Urinary bladder (tissue), 4 donors: ENCODE results near the gene HOXC13. TPM values are rescaled to one million over a fixed set of nuclear protein-coding genes. Genes with fewer than 3 reads are reported as not detected.
A peak's percentile ranks its signal among the peaks of the same experiment; 100 is the strongest.

Experiments used
- DNase-seq: peaks from one replicate; pipeline ENCODE4 v3.0.0-alpha.2; 2015; ENCODE audit errors: extremely low spot score
- H3K27ac ChIP-seq: one replicate; pipeline ENCODE4 v1.5.1; 2013; ENCODE audit warnings: low read depth, mild to moderate bottlenecking, moderate library complexity
- H3K36me3 ChIP-seq: one replicate; pipeline ENCODE4 v1.6.1; 2013; ENCODE audit warnings: mild to moderate bottlenecking, moderate library complexity; ENCODE audit not compliant: insufficient read depth
- H3K4me1 ChIP-seq: one replicate; pipeline ENCODE4 v1.6.1; 2013; ENCODE audit warnings: mild to moderate bottlenecking, moderate library complexity; ENCODE audit not compliant: insufficient read depth
- H3K4me3 ChIP-seq: one replicate; pipeline ENCODE4 v1.5.1; 2013; ENCODE audit warnings: low read depth, low read length
- WGBS: extraction: QIAGEN DNeasy Blood & Tissue Kit; methylation state at CpG from one replicate; pipeline ENCODE4 v1.1.7; 2013; 5-methylcytosine and 5-hydroxymethylcytosine counted together
- polyA plus RNA-seq: library from polyadenylated mRNA; stranded (reverse); fragments of 200-250 nt; gene quantifications from one replicate; pipeline ENCODE4 v1.2.3, GENCODE V29; 2013
- total RNA-seq: library from RNA; depleted of rRNA; stranded (reverse); fragments of >200 nt; gene quantifications from one replicate; pipeline ENCODE4 v1.2.3, GENCODE V29; 2014
- donor health status: healthy with polysubstance abuse.
- donor health status: healthy.

Gene HOXC13
- total and polyA plus RNA-seq, 2 donors: 0.19 TPM; not detected in 1

- no peaks in the 10 kb centered on the region for H3K4me1 ChIP-seq
- H3K4me3 ChIP-seq: no peak overlapping the region
- 55% methylated on average over 17 of the region's 17 CpGs for WGBS
- DNase-seq: no peak
- no peaks in the 10 kb centered on the region for H3K36me3 ChIP-seq
- no peak overlapping the region for H3K27ac ChIP-seq
These were observed 44.9 kb downstream of the HOXC13 start for GRCh38 chr12:53983568-53983949.

DNA sequence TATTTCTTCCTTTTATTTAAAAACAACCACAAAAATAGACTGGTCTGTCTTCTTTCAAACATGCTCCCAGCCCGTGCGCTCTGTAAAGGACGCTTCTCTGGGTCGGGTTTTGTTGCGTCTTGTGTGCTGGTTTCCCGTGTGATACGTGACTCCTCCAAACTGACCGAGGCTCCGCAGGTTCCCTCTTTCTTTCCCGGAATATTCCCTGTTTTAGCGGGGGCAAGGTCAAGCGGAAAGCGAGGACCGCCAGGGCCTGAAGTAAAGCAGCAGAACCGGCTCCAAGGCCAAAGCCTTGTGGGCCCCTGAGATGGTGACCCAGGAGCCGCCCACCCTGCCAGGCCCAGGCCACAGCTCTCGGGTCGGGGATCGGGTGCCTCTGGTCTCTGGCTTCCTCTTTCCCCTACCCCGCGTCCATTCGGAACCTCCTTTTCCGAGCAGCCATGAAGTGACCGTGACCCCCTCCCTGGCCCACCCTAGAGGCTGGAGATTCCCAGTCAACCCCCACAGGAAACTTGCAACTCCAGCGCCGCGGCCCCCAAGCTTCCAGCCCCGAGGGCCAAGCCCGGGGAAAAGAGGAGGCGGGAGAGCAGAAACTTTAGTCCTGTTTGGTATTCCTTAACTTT, 45.4 kb downstream of the HOXC13 start:
- no peak overlapping the region for H3K4me3 ChIP-seq
- 48% methylated on average over 30 of the region's 30 CpGs for WGBS

GRCh38 chr12:53984901-53985691, 46.5 kb downstream of the HOXC13 start, which contains the start of gene HOXC10:
TSS of gene HOXC10 (plus strand) at chr12:53985146. CDS start at chr12:53985260, 114 bp downstream.
- peak within 1 kb of the TSS; percentile 22 for H3K4me3 ChIP-seq
- 3% methylated on average over 55 of the region's 55 CpGs for whole genome bisulfite sequencing
- DNase-seq: peak; percentile 87
- no peak within 1 kb of the TSS for H3K27ac ChIP-seq
- H3K36me3 ChIP-seq: no peaks in the 10 kb centered on the region
- no peaks in the 10 kb centered on the region for H3K4me1 ChIP-seq

More for the DNA sequence above, 45.4 kb downstream of the HOXC13 start:
- H3K4me1 ChIP-seq: no peaks in the 10 kb centered on the region
- H3K36me3 ChIP-seq: no peaks in the 10 kb centered on the region
- no peak for DNase-seq
- H3K27ac ChIP-seq: no peak overlapping the region

DNA sequence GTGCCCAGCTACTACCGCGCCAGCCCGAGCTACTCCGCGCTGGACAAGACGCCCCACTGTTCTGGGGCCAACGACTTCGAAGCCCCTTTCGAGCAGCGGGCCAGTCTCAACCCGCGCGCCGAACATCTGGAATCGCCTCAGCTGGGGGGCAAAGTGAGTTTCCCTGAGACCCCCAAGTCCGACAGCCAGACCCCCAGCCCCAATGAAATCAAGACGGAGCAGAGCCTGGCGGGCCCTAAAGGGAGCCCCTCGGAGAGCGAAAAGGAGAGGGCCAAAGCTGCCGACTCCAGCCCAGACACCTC, 47.0 kb downstream of the HOXC13 start:
- 6% methylated on average over 21 of the region's 21 CpGs for WGBS
- no peak for DNase-seq
- H3K27ac ChIP-seq: no peak overlapping the region
- no peaks in the 10 kb centered on the region for H3K4me1 ChIP-seq
- no peaks in the 10 kb centered on the region for H3K36me3 ChIP-seq
- H3K4me3 ChIP-seq: peak overlapping the region; percentile 22

- no peak for DNase-seq
- H3K36me3 ChIP-seq: no peaks in the 10 kb centered on the region
- H3K4me3 ChIP-seq: peak overlapping the region; percentile 22
- no peak overlapping the region for H3K27ac ChIP-seq
- 17% methylated on average over 50 of the region's 50 CpGs for WGBS
- H3K4me1 ChIP-seq: no peaks in the 10 kb centered on the region
These were observed 47.5 kb downstream of the HOXC13 start for GRCh38 chr12:53985994-53986685.

DNA sequence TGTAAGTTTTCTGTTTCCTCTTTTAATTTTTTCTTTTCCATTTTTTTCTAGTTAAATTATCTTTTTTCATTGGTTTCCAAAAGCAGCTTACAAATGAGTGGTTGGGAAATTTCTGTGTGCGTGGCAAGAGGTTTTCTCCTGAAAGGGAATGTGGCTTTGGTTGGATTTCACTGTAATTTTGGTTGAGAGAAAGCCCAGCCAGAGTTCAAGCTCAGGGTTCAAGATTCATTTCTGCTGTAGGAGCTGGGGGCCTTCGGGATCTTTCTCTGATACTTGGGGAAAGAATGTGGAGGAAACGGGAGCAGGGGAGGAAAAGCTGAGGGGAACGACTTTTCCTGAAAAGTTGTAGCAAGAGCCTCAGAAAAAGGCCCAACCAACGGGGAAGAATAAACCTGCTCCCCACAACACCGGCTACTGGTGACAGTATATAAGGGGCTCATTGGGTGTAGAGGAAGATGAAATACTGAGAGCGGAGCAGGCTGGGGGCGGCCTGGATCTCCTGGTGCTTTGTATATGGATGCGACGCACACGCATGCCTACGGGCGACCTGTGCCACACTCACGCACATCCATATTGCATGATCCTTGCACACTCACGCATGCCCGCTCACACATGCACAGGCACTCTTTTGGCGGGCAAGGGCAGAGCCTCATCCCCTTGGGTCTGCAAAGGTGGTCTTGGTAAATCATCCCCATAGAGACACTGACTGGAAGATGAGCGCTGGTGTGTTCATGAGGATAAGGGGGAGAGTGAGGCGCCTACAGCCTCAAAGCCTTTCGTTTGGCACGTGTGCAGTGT, 48.3 kb downstream of the HOXC13 start:
- Histone ChIP-seq H3K4me3 (no peak overlapping the region), H3K36me3 (no peaks in the 10 kb centered on the region), H3K27ac (no peak overlapping the region), H3K4me1 (no peaks in the 10 kb centered on the region)
- 66% methylated on average over 21 of the region's 21 CpGs for WGBS
- DNase-seq: no peak

DNA sequence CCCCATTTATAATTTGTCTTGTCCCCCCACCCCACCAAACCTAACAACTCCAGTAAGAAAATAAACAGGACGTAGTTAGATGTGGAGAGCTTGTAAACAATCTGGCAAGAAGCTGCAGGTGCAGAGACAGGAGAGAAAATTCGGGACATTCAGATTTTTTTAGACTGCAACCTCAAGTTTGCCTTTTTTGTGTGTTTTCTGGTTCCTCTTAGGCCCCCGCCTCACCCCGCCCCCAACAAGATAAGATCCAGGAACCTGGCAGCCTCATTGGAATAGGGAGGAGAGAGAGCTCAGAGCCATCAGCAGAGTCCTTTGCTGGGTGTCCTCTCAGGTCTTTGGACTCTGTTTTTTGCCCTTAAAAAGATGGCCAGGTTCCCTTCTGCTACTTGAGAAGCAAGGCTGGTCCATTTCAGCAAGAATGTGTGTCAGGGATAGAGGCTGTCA, 49.2 kb downstream of the HOXC13 start:
- Histone ChIP-seq H3K27ac (no peak overlapping the region), H3K4me3 (no peak overlapping the region), H3K36me3 (no peaks in the 10 kb centered on the region), H3K4me1 (no peaks in the 10 kb centered on the region)
- WGBS: 48% methylated on average over 4 of the region's 4 CpGs
- DNase-seq: no peak

DNA sequence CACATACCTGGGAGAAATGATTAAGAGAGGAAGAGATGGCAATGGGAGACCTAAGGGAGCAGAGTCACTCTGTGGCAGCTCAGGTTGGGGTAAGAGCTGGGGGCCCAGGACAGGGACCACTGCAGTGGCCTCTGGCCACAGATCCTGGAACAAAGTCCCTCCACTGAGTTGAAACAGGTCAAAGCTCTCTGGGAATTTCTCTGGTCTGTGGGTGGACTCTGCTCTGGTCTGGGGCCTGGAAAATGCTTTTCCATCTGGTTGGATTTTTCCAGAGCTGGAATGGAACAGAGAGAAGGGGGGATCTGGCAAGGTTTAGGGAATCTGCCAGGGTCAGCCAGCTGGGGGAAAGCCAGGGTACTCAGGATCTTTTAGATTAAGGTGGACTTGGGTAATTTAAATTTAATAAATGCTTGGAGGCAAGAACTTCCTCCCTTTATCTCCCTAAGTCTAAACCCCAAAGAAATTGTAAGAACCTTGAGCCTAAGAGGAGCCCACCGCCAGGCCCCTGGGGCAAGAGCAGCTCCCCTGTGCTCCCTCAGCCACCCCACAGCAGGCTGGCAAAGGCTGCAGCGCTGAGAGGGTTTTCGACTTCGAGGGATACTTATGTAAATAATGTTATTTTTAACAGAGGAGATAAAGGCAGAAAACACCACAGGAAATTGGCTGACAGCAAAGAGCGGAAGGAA, 50.1 kb downstream of the HOXC13 start:
- WGBS: 25% methylated on average over 5 of the region's 5 CpGs
- no peak for DNase-seq
- Histone ChIP-seq H3K4me3 (no peak overlapping the region), H3K4me1 (no peaks in the 10 kb centered on the region), H3K36me3 (no peaks in the 10 kb centered on the region), H3K27ac (no peak overlapping the region)

- Histone ChIP-seq H3K36me3 (no peaks in the 10 kb centered on the region), H3K4me3 (no peak overlapping the region), H3K27ac (no peak overlapping the region), H3K4me1 (no peaks in the 10 kb centered on the region)
- WGBS: 13% methylated on average over 28 of the region's 28 CpGs
- DNase-seq: no peak
These were observed 50.8 kb downstream of the HOXC13 start for GRCh38 chr12:53989227-53990113.

GRCh38 chr12:53990311-53991076, 51.9 kb downstream of the HOXC13 start:
- Histone ChIP-seq H3K27ac (no peak overlapping the region), H3K4me3 (no peak overlapping the region), H3K4me1 (no peaks in the 10 kb centered on the region), H3K36me3 (no peaks in the 10 kb centered on the region)
- WGBS: 19% methylated on average over 27 of the region's 27 CpGs
- DNase-seq: no peak

- H3K36me3 ChIP-seq: no peaks in the 10 kb centered on the region
- no peak overlapping the region for H3K4me3 ChIP-seq
- WGBS: 20% methylated on average over 8 of the region's 8 CpGs
- H3K4me1 ChIP-seq: no peaks in the 10 kb centered on the region
- H3K27ac ChIP-seq: no peak overlapping the region
- DNase-seq: no peak
These were observed 52.4 kb downstream of the HOXC13 start for GRCh38 chr12:53991077-53991460.
